ENCODE data around the gene FABP7.

Gene FABP7

DNA sequence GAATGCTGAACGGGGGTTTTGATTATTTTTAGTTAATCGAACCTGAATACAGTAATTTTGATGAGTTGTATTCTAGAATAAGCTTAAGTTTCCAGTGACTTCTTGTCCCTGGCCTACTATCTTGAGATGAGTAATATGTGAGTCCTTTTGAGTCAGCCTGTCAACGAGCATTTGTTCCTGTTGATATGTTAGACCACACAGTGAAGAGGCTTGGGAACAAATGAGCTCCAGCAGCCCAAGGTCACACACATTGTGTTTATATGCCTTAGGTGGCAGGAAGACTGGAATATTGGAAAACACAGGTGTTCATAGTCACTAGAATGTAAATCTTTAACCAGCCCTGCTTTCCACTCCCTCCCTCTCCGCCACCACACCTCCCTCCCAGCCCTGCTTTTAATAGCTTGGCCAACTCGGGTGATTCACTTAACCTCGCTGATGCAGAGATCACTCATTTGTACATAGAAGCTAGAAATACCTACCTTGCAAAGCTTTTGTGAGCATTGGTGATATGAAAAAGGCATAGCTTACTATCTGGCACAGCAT lies 18.7 kb downstream of the FABP7 start:
- peak; percentile 58 for DNase-seq (ENCODE audit: low spot score)

DNA sequence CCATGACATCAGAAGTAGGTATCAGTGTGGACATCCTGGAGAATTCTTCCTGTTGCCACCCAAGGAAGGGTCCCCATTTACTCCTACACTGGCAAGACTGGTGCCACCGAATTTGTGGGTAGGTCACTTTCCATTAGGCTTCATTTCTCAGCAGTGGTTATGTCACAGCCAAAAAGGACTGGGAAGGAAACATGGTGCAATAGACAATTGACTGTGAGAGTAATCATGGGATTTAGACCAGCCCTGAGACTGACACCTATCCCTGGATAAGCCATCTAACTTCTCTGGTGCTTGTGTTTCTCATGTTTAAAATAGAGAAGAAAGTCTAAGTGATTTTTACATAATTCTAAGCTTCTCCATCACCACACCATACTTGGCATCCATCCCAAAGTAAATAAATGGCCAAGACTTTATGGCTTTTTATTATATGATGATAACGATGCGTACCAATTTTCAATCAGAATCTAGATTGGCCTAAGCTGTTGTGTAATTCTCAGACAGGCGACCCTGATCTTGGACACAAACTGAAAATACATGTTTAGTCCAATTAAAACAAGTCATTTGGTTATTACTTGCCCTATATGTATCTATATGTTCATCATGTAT lies 19.7 kb downstream of the FABP7 start:
- no peak for DNase-seq (ENCODE audit: low spot score)

DNA sequence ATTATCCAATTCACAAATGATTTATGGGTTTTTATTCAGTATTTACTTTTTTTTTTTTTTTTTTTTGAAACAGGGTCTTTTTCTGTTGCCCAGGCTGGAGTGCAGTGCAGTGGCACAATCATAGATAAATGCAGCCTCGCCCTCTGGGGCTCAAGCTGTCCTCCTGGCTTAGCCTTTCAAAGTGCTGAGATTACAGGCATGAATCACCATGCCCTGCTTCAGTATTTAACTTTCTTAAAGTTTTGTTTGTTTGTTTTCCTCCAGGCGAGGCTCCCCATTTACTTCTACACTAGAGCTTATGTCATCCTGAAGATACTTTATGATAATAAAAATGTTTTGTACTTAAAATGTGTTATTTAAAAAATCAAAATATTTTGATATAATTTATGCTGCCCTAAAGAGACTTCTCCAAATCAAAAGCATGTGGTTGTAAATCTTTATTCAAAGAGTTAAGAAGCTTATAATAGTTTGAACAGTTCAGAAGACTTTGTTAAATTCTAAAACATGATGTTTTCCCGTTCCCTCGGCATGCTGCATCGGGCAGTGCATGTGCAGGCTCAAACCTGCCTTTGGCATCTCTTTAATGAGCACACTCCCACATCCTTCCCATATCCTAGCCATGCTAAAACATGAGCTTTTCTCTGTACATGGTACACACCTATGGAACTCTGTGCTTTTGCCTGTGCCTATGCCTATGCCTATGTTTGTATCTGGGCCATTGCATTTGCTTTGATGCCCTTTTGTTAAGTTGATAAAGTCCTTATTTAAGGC lies 20.6 kb downstream of the FABP7 start:
- DNase-seq (ENCODE audit: low spot score) = no peak

DNA sequence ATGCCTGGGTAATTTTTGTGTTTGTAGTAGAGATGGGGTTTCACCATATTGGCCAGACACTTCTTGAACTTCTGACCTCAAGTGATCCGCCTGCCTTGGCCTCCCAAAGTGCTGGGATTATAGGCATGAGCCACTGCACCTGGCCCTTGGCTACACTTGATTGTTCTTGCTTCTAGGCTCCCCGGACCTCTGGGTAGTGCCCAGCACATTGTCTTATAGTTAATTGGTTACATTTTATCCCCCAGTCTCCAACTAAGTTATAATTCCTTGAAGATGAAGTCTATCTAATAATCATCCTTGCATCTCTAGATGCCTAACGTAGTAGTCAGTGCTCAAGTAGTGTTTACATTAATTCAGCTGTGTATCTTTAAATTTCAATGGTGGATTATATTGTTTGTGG lies 21.4 kb downstream of the FABP7 start:
- DNase-seq (ENCODE audit: low spot score) = no peak

DNA sequence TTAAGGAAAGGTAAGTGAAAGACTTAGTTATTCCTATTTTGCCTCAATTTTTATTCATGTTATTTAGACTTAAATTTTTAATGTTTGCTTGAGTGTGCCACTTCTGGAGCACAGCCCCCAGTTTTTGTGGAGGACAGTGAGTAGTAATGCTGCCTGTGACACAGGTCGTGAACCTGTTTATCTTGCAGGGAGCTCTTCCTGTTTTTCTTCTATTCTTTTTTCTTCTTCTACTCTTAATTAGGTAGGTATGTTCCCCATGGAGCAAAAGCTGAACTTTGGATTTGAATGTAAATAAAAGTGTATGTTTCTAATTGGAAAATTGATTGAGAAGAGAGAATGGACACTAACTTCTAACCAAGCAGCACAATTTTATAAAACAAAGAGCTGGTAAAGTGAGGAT lies 21.9 kb downstream of the FABP7 start:
- DNase-seq (ENCODE audit: low spot score) = no peak

DNA sequence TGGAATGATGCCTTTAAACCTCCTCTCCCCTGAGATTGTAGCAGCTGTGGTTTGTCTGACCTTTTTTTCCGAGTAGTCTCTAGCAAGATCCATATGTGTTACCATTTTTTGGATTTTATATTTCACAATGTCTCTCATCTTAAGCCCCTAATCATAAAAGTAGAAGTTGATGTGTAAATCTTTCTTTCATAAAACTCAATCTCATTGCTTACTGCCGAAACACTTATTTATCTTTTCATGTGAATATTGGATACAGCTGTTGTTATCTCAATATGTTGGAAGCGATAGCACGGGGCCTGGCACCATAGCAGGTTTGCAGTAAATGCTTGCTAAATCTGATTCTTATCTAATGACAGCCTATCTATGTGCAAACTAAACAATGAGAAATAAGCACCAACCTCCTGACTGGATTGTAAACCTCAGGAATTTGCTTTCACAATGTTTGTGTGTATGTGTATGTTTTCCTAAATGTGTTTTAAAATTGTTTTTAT lies 23.7 kb downstream of the FABP7 start:
- DNase-seq (ENCODE audit: low spot score) = no peak

DNA sequence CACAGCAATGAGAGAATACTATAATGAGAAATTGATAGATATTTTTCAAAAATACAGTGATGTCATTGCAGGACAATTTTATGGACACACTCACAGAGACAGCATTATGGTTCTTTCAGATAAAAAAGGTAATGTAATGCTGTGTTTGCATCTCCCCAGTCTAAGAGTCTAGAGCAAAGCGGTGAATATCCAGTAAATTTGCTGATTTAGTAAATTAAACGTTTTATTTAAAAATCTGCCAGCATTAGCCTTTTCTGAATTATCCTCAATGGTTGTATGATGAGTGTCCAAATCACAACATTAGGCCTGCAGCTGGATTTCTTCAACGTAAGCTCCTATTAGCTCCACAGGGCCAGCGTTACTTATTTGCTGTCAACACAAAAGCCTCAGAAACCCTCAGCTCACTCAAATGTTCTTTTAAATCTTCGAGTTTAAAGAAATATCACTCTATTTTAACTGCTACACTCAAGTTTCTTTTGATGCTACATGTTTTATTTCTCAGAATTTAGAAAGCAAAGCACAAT lies 25.5 kb downstream of the FABP7 start:
- no peak for DNase-seq (ENCODE audit: low spot score)

DNA sequence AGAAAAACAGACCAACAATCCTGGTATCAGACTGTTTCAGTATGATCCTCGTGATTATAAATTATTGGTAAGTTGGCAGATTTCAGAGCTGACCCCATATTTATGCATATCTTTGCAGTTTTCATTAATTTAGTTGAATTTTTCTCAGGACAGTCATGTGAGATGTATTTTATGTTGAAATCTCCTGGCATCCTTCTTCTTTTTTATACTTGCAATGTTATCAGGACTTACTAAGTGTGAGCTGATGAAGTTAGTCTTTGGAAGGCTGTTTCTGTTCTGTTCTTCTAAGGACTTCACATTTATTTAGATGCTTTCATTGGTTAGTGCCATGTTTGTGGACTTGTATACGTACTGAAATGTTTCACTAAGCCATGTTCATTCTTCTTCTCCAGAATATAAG lies 26.8 kb downstream of the FABP7 start:
- no peak for DNase-seq (ENCODE audit: low spot score)

DNA sequence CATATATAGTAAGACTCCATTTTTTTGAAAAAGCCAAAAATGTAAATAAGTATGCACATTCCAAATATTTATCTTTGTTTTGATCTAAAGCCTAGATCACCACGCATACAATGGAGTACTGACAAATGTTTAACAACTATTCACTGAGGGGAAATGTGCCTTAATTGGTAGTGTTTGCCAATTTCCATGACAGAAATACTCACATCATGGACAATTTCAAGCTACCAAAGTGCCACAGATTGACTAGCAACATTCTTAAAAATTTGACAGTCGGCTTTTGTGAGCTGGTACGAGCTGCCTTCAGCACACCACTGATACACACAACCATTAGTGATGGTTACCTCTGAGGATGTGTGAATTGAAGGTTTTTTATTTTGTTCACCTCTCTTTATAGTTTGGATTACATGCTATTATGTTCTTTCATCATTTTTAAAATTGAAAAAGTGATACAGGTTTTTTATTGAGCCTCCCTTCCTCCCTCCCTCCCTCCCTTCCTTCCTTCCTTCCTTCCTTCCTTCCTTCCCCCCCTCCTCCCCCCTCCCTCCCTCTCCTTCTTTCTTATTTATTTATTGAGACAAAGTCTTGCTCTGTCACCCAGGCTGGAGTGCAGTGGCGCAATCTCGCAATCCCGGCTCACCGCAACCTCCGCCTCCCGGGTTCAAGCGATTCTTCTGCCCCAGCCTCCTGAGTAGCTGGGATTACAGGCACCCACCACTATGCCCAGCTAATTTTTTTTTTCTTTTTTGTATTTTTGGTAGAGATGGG lies 28.8 kb downstream of the FABP7 start:
- DNase-seq (ENCODE audit: low spot score) = no peak

DNA sequence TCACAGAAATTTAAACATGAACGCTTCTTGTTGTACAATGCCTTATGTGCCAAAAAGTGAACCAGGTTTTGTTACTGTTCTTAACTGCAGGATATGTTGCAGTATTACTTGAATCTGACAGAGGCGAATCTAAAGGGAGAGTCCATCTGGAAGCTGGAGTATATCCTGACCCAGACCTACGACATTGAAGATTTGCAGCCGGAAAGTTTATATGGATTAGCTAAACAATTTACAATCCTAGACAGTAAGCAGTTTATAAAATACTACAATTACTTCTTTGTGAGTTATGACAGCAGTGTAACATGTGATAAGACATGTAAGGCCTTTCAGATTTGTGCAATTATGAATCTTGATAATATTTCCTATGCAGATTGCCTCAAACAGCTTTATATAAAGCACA lies 29.5 kb downstream of the FABP7 start:
- no peak for DNase-seq (ENCODE audit: low spot score)

DNA sequence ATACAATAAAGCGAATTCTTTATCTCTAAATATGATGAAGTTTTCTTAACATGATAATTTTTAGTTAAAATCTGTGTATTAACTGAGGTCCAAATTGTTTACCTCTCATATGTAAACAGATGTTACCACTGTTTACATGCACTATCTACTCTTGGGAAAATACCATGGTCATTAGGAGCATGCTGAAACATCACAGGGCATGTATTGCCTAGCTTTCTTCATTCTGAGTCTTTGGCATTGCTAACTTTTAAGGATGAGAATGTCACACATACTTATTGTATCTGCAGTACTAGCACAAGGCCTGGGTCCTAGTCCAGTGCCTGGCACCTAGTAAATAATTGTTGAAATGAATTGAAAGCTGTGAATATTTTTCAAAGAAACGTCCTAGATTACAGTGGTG lies 30.2 kb downstream of the FABP7 start:
- no peak for DNase-seq (ENCODE audit: low spot score)

DNA sequence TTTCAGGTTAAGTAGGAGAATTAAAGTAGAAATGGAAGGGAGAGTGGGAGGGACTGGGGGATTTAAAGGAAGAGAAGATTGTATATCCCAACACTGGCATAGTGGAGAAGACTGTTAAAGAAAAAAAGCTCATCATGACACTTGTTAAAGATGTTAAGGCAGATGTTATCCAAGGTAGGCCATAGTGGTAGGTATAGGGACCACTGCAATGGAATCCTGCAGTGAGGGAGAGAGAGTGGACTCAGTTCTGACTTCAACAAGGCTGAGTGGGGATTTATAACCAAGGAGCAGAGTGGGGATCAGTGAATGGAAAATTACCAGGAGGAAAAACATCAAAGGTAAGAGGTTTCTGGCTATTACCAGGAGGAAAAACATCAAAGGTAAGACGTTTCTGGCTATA lies 30.7 kb downstream of the FABP7 start:
- DNase-seq (ENCODE audit: low spot score) = no peak

DNA sequence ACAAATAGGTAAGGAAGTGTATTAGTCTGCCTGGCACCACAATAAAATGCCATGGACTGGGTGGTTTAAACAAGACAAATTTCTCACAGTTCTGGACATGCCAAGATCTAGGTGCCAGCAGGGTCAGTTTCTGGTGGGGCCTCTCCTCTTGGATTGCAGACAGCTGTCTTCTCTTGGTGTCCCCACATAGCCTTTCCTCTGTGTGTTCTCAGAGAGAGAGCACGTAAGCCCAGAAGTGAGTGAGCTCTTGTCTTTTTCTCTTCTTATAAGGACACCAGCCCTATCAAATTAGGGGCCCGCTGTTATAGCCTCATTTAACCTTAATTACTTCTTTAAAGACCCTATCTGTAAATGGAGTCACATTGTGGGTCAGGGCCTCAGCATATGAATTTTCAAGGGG lies 37.8 kb downstream of the FABP7 start:
- DNase-seq (ENCODE audit: low spot score) = no peak

DNA sequence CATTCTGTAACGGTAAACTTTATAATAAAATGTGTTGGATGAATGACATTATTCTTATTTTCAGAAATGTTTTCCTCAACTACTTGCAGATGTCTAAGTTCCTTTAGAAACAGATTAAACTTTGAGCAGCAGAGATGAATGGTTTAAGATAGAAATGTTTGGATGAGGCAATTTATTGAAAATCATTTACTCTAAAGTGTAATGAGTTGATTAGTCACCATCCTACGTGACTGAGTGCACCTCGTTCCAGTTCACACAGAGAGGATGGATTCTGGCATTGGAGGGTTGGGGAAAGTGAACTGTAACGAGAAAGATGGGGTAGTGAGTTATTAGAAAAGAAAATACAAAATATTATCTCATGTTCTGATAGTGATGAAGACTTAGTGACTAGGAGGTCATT lies 38.2 kb downstream of the FABP7 start:
- DNase-seq (ENCODE audit: low spot score) = no peak

DNA sequence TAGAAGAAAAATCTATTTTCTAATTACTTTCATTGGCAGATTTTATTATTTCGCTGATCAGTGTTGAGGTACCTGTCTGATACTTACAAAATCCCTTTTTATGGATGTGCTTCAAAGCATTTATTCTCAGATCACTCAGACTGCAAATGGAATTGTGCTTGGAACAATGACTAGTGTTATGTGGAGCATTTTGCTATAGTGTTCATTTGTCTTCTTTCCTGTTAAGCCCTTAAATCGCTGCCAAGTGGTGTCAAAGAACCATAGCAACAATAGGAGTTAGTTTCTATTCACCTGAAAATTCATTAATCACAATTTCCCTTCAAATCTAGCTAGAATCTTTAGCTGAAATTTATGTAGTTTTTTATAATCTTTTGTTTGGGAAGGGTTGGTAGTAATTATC lies 39.4 kb downstream of the FABP7 start:
- DNase-seq (ENCODE audit: low spot score) = no peak

DNA sequence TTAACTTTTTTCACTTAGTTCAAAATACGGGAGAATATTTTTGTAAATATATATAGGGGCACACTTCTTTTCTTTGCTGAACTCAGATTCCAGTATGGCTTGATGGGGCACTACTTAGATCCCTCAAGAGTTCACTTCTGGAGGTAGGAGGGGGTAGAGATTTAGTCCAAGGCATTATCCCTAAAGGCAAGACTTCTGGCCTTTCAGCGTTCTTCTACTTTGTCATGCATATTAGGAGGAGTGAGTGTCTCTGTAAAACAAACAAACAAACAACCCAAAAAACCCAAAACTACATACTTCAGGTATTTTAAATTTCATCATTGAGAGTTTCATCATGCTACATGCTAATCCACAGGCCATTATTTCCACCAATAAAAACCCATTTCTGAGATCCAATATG lies 41.6 kb downstream of the FABP7 start:
- no peak for DNase-seq (ENCODE audit: low spot score)

DNA sequence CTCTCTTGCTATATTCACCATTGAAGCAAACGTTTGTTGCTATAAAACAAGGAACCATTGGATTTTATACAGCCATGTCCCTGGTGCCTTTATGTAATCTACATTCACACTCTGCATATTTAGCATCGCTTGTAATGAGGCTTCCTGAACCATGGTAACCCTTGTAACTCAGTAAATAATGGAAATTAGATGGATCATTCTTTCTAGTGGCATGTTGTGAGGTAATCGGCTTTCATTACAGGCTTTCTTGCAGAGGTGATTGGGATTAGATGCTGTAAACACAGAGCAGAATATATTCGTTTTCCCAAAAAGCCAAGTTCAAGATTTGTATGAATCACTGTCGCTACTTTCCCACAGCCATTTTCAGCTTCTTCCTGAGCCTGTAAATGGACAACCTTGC lies 45.6 kb downstream of the FABP7 start:
- no peak for DNase-seq (ENCODE audit: low spot score)

DNA sequence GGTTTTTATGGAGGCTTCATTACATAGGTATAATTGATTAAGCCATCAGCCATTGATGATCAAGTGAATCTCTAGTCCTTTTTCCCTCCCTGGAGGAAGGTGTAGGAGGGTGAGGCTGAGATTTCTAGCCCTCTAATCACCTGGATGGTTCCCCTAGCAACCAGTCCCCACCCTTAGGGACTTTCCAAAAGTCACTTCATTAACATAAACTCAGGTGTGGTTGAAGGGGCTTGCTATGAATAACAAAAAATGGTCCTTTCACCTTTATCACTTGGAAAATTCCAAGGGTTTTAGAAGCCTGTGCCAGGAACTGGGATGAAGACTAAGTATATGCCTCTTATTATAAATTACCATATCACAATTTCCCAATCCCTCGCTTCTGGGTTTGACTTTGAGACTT lies 49.9 kb downstream of the FABP7 start:
- no peak for DNase-seq (ENCODE audit: low spot score)

DNA sequence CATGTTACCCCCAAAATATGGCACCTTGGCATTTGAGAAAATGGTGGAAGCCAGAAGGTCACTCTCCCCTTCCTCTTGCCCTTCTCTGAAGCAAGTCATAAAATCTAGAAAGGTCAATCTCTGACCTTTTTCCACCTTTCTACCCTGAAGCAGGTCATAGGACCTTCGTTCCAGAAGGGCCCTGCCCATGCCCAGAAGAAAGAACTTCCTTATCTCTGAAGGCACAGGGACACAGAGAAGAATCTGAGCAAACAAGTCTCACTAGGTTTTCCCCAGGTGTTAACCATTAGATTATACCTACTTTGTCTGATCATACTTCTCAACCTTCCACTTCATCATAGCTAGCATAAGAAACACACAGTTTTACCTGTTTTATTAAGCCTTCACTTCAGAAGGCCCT lies 52.0 kb downstream of the FABP7 start:
- no peak for DNase-seq (ENCODE audit: low spot score)

DNA sequence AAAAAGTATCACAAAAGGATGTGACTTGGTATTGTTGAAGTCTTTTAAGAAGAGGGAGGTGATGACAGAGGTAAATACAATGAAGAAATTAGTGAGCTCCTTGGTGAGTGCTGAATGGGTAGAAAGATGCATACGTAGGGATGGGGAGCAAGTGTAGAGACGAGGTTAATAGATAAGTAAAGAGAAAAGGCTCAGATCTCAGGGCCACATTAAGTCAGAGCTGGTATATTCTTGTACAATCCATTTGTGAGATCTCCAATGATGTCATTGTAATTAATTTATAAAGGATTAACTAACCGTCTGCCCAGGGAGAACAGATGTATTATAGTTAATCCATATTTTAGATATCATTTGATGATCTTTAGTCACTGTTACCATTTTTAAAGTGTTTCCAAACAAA lies 52.9 kb downstream of the FABP7 start:
- DNase-seq (ENCODE audit: low spot score) = no peak

DNA sequence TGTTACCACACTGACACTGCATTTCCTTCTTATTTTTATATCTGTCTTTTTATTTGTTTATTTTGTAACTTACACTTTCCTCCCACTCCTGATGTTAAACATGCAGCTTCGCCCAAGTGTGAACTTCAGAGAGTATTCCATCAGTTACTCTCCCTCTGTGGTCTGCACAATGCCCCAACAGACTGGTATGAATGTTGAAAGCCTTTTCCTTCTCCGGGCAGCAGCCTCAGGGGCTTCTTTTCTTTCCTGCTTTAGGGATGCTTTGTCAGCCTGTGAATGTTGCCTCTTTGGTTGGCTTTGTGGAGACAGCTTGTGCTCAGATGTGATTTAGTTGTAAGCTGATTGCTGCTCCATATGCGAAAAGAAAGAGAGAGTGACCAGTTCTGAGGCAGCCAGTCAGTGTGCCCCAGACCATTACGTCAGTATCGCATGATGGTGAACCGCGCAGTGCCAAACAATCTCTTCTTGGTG lies 53.5 kb downstream of the FABP7 start:
- no peak for DNase-seq (ENCODE audit: low spot score)

Data from activated CD4-positive, alpha-beta T cell treated with anti-CD3 and anti-CD28 coated beads, Interleukin-2, Interleukin-4, amounts not matched to agents 100 ng/mL and 50 ng/mL, durations not matched to agents 16 hours and 8 hours (primary cell).